GM18519 (cell line): ENCODE measurements around the gene KRT39.
"Not testable (repeated sequence)": the region's sequence is repeated elsewhere in the genome, so short reads cannot be mapped to it uniquely, and the experiment has no call there.

Source experiments
- ATAC-seq: cut with Tn5 transposase; IDR thresholded peaks from one replicate; pipeline ENCODE4 v1.9.1; 2021; ENCODE audit warnings: mild to moderate bottlenecking, moderate library complexity; ENCODE audit not compliant: unreplicated experiment, low FRiP score

The KRT39 gene

DNA sequence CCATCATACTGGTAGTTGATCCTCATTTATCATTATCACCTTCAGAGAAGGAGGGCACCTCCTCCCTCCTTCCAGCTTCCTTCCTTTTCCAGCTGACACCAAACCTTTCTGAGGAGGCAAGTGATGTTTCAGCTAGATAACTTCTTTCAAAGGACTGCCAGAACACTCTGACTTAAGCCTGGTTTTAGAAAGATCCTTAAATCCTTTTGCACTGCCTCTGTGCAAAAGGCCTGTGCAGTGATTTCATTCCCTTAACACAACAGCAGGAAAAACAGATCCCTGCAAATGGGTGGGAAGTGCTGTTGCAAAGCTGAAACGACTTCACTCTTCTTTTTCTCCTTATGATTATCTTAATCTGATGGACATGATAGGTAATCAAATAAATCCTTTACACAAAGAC is 22.2 kb downstream of the KRT39 start:
- ATAC-seq: no peak

DNA sequence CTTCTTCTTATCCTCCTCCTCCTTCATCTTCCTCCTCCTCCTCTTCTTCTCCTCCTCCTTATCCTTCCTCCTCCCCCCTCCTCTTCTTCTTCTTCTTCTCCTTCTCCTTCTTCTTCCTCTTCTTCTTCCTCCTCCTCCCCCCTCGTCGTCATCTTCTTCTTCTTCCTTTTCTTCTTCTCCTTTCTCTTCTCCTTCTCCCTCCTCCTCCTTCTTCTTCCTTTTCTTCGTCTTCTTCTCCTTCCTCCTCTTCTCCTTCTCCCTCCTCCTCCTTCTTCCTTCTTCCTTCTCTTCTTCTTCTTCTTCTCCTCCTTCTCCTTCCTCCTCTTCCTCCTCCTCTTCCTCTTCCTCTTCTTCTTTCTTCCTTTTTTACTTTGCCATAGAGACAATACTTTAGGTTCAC is 24.2 kb downstream of the KRT39 start:
- no peak for ATAC-seq

DNA sequence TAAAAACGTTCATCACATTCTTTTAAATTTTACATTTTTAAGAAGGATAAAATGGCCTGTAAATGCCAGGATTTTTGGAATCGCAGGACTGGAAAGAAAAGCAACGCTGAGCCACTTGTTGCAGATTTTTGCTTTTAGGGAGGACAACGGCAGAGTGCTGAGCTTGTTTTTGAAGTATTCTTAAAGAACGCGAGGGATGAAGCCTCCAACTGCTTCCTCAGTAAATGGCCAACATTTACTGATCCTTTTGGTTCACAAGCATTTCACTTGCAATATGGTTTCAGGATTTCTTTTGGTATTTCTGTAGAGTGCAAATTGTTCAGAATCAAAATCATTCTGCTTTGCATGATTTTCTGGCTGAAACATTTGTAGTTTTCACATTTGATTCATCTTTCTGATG is 26.5 kb downstream of the KRT39 start:
- ATAC-seq: no peak

DNA sequence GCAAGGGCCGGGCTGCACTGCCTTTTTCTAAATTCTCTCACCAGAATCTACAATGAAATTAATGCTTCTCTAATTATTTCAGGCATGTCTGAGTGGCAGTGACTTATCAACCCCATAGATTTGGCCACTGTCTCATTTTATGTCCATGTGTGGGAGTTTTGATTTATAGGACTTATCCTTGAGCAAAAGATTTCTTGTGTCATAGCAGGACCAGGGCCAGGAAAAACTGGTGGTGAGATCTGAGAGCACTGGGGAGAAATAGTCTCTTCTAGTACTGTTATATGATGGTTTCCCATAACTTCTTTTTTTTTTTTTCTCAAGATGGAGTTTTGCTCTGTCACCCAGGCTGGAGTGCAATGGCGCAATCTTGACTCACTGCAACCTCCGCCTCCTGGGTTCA is 27.8 kb downstream of the KRT39 start:
- ATAC-seq: no peak

DNA sequence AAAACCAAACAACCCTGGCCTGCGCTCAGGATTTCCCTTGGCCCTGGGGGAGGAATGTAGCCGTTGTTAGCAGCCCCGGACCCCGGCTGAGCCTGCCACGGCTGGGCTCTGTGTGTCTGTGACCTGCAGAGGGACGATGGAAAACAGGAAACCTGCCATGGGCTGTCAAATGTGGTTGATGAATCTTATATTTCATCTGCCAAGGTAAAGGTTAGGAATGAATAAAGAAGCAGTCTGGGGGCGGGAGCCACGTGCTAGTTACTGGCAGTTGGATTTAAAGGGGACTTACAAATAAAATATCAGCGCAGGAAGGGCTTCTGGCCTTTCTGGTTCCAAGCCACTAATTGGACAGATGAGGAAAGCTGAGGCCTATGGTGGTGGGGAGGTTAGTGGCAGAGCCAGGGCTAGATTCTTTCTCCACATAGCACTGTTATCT is 29.3 kb downstream of the KRT39 start, which contains the start of gene KRT23:
TSS of gene KRT23 (minus strand) at position 263 of the 436 bp plus-strand sequence. CDS start 1,043 bp downstream, outside the sequence.
- ATAC-seq: no peak

DNA sequence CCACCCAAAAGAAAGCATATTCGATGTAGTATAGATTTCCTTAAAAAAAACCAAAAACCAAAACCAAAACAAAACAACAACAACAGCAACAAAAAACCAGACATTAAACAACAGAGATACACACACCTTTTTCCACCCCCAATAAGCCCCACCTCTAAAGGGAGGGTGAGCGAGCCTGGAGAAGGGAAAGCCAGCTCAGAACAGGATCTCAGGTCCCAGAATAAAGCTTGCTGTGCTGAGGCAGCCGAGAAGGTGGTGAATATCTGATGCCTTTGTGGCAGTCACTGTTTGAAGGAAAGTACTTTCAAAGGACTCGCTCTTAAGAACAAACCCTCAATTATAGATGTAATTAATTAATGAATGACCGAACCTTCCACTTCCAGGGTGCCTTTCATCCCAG is 29.8 kb downstream of the KRT39 start:
- ATAC-seq: no peak

DNA sequence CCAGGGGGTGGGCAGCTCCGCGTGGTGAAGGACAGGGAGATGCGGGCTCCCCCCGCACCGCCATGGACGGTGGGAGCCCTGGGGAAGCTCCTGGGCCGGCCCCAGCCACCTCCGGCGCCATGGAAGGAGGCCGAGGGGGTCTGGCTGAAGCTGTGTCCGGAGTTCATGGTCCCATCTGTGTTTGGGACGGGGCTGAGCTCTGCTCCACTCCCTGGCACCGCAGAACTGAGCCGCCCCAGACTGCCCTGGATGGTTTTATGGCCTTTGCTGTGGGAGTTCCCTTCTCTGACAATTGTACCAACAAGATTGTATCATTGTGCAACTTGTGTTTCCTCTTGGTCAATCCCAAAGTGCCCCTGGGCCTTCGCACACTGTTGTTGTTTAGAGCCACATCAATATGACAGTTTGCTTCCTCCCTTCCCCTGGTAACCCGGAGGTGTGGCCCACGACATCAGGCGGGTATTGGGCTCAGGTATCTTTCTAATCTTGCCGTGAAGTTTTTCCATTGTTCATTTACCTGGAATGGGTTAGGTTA is 30.2 kb downstream of the KRT39 start:
- ATAC-seq: no peak

DNA sequence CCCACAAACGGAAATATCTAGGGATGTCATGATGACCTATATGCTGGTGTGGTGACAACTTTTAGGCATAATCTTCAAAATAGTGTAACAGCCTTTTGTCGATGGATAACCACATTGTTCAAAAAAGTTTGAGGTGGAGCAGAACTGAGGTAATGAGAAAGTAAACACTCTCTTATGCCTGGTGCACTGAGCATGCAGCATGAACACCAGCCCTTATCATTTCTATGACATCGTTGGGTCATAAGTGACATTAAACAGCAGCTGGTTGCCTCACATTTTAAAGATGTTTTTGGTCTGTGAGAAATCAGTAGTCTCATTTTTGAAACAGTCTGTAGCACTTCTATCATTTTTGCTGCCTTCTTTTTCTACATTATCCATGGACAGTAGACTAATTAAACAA is 31.1 kb downstream of the KRT39 start:
- no peak for ATAC-seq

DNA sequence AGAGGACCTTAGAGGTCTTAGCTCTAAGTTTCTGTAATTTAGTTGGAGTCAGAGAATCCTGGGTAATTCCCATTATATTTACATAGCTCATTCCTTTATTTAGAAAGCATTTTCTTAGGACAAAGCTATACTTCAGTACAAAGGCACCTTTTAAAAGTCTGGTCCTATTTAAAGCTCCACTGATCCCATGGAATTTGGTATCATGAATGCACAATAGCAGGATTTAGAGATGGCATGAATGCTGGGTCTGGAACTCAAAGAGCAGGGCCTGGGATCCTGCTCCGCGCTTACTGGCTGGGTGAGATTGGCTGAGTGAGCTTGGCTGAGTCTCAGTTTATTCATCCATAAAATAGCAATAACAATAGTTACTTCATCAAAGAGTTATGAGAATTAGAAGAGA is 34.1 kb downstream of the KRT39 start:
- ATAC-seq: no peak

DNA sequence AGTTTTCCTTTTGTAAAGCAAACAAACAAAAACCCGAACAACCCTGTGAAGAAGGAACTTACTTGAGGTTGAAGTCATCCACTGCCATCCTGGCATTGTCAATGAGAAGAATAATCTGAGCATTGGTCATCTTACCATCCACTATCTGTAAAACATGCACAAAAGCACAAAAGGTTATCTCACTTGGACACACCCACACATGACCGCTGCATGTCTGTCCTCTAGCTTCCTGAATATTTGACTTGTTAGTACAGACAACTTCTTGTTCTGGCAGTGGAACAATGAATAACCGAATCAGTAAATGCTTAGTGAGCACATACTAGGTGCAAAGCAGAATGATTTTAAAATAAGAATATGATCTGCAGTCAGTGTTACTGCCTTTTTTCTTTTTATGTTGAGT is 35.4 kb downstream of the KRT39 start:
- no peak for ATAC-seq

DNA sequence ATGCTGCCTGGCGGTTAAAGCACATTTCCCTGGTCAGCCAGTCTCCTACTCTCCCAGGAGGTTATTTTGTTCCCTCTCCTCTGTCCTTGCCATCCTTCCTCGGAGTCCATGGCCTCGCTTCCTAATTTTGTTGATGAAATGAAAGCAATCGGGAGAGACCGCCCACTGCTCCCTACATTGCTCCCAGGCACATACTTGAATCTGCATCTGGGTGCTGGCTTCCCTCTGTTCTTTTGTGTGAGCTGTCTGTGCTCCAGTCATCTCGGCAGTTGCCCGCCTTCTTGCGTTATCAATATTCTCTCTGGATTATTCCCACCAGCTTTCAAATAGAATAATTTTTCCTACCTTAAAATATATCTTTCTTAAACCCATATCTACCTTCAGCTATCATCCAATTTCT is 40.4 kb downstream of the KRT39 start:
- ATAC-seq: no peak

DNA sequence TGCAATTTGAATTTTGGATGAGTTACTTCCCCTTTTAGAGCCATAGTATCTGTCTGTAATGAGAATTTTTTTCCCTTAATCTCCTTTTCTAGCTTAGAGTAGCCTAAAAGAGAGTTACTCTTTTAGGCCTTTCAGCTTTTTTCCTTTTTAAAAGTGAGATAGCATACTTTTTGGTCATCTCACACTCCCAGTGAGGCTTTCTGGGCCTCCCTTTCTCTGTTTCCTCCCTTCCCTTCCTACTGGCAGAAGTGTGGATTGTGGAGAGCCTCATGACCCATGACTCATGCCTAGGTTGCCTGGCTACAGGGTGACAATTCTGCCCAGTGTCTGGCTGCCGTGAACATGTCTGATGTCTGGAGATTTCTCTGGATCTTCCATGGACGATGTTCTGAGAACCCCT is 44.5 kb downstream of the KRT39 start:
- ATAC-seq: no peak

DNA sequence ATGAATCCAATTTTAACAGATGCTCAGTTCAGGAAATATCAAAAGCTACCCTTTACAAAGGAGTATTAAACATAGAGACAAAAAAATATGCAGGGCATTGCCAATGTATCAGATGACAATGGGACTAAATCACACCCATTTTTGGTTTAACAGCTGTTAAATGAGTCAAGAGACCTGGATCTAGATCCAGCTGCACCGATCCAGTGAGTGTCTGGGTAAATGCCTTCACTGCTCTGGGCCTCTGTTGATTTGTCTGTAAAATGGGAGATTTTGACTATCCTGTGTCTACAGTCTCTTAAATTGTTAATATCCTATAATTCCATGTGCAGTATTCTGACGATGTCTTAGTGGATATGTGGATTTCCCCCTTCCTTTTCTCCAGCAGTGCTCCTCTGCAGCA is 45.7 kb downstream of the KRT39 start:
- ATAC-seq: no peak

DNA sequence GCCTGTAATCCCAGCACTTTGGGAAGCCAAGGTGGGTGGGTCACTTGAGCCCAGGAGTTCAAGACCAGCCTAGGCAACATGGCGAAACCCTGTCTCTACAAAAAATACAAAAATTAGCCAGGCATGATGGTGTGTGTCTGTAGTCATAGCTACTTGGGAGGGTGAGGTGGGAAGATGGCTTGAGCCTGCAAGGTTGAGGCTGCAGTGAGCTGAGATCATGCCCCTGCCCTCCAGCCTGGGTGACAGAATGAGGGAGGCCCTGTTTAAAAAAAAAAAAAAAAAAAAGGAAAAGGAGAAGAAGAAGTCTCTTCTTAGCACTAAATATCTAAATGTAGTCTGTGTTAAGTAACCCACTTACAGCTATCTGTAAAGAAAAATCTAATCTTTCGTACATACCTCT is 49.6 kb downstream of the KRT39 start:
- ATAC-seq: not testable (repeated sequence)

DNA sequence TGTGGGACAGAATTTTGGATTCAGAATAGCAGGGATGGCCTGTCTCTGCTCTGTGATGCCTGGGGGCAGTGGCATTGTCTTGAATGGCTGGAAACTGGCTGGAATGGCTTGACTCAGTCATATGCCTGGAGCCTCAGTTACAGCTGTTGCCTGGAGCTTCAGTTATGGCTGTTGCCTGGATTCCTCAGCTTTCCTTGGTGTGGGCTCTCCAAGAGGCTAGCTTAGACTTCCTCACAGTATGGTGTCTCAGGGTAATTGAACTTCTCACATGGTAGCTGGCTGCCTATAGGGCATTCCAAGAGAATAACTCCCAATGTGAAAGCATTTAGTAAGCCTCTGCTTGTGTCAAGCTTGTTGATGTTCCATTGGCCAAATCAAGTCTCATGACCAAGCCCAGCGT is 50.4 kb downstream of the KRT39 start:
- ATAC-seq: no peak

DNA sequence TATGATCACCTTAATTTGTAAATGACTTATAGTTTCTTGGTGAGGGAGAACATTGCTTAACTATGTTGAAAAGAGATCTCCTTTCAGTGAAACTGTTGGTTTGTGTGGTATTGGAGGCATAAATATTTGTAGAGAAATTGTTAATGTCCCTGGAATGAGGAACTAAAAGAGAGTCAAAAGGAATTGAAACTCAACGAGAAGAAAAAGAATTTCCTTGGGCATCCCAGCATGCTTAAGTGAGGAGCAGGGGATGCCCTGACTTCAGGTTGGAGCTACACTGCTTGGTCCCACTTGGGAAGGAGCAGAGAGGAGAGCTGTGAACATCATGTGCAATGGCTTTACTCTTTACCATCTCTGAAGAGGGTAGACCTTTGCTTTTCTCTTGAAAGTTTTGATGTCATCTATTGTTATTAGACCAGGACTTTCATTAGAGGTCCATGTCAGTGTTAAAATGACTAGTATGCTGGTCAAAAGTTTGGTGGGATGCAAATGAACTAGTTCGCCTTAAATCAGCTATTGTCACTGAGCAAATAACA is 51.0 kb downstream of the KRT39 start:
- ATAC-seq: no peak

DNA sequence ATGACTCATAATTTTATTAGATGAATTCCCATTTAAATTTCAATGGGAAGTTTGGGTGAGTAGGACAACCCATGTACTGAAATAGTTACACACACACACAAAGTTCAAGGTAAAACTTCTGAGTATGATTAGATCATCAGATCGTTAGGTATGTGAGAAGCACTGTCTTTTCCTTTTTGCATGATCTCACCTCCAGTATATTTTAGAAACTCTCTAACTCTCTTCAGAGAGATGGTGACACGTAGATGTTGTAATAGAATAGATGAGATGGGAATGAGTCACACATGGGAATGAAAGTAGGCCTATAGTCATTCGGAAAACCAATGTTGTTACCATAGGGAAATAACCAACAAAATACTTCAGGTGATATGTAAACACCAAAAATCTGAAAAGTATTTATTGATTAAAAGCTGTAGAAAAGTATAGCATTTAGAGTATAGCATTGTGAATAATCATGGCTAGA is 51.5 kb downstream of the KRT39 start:
- ATAC-seq: no peak

DNA sequence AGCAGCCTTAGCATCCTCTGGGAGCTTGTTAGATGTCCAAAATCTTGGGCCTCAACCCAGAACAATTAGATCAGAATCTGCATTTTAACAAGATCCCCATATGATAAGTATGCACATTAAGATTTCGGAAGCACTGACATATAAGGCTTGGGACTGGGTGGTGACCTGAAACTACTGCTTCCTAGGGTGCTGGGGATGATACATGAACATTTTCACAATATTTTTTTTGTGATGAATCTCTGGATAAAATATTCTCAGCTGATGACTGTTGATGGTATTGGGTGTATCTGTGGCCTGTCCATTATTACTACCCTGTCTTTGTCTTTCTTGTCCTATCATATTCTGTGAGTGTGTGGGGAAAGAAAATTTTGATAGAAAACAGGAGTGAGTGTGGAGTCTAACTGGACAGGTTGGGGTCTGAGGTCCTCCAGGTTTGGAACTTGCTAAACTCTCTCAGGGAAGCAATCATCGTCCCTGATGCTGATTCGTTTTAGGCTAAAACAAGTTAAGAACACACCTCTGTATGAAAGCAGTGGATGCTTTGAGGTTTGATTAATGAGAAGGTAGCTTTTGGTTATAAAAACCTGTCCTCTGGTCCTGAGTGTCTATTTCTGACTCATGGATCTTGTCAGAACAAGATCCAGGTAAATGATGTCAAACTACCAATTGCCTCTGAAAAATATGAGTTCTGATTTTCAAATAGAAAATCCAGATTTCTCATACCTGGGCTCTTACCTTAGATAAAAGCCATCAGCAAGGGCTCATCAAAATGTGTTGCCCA is 52.5 kb downstream of the KRT39 start:
- ATAC-seq: no peak

DNA sequence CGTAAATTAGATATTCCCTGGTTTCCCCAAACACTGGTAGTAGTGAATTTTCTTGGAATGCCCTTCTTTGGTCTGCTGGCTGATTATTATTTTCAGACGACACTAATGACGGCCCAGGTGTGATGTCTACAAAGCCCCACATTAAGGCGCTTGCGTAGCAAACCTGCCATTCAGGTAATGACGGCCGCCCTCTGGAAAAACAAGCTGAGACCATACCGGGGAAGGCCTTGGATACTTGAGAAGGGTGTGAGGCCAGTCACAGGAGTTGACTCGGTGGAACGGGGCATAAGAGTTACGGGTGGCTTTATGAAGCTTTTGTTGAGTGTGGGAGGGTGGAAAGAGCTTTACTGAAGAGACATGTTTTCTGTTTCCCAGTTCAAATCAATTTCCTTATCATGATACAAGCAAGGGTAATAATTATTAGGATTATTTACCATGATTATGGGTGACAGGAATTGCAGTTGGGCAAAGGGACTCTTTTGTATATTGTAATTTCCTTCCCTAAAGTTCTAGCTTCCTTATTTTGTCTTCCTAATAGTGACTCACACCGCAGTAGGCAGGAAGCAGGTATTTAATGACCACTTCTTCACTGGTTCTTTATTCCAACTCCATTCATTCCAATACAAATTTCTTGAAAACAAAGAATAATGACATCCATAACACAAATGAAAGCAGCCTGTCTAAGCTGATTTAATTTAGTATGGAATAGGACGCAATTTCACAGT is 54.1 kb downstream of the KRT39 start:
- no peak for ATAC-seq

DNA sequence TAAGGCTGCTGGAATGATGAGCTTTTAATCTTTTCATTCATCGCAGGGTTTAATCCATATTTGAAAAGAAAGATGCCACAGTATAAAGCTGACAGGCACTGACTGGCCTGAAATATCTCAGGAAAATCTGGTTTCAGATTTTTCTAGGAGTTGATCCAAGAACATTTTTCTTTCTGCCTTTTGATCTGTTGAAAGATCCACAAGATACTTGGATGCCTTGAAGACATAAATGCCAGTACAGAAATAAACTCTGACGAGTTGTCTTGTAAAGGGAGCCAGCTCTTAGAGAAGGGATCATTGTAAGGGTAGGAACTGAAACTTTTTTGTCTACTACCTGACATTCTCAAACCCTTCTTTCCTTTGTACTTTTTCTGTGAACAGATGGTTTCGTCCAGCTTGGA is 56.3 kb downstream of the KRT39 start:
- no peak for ATAC-seq

DNA sequence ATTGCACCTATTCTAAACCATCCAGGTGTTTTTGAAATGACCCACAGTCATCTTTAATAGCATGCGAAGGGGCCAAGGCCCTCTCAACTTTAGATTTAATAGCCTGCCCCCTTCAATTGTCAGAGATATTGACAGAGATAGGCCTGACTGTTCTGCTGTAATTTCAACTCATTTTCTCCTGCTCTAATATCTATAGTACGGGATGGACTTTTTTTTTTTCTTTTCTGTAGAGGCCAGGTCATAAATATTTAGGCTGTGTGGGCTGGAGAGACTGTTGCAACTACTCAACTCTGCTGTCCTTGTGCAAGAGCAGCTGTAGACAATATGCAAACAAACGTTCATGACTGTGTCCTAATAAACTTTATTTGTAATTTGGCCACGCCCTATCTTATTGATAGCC is 57.0 kb downstream of the KRT39 start:
- ATAC-seq: no peak
